GM19351 (cell line): Measurements from ENCODE around the gene PRKAG2.
A peak's percentile ranks its signal among the peaks of the same experiment; 100 is the strongest.

Source experiments
- ATAC-seq: cut with Tn5 transposase; IDR thresholded peaks from one replicate; pipeline ENCODE4 v1.9.1; 2021; ENCODE audit warnings: mild to moderate bottlenecking, moderate library complexity; ENCODE audit not compliant: unreplicated experiment

PRKAG2 gene

DNA sequence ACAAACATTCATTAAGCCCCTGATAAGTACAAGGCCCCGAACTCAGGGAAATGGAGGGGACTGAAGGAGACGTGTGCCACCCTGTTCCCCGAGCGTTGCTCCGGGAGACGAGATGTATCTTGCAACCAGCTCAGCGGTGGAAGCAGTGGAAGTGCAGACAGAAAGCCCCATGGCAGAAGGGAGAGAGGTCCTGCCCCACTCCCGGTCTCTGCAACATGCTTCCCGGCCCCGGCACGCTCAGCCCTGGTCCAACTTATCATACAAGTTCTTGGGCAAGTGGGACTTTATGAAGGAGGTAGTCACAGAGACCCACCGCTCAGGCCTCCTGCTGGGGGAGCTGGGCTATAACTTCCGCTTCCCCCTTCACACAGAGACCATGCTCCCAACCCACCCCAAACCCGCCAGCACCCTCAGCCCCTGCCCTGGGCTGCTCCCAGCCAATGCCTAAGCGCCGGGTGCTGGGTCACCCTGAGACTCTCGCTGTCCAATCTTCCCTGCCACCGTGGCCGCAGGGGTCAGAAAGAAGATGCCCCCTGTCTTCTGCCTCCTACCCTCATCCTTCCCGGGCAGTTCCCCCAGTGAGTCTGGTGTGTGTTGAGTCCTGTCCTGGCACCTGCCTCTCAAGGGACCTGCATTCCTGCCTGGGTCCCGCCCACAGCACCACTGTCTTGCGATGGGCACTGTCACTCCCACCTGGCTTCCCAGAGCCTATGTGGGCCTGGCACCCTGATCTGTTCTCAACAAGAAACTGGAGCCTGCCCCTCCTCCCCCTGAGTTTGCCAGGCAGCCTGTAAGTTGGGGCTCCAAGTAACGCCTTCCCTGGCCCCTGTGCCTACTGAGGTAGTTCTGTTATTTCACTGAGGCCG, 157.7 kb downstream of the PRKAG2 start:
- no peak for ATAC-seq

DNA sequence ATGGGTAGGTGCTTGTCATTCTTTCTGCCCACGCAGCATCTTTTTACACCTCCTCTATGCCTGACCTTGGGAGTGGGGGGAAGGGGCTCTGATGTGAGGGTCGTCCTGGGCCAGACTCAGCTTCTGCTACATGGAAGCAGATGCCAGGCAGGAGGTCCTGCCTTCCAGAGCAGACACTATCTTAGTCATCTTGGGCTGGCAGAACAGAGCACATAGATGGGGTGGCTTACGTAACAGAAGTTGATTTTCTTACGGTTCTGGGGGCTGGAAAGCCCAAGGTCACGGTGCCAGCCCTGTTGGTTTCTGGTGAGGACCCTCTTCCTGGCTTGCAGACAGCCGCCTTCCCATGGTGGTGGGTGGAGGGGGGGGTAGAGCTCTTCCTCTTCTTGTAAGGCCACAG, 159.0 kb downstream of the PRKAG2 start:
- ATAC-seq = no peak

DNA sequence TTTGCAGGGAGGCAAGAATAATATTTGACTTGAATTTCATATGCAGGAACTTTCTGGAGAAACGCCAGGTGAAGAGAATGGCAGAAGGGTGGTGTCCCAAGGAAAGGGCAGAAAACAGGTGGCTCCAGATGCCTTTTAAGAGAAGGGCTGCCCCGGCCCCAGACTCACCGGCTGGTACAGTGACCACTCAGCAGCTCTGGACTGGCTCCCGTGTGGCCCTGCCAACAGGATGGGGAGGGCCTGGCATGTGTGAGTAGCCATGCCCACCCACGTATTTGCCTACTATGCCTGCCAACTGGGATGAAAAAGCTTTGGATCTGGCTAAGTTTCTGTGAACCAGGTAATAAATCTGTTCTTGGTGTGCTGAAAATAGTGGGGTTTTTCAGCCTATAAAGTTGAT, 159.5 kb downstream of the PRKAG2 start:
- no peak for ATAC-seq

DNA sequence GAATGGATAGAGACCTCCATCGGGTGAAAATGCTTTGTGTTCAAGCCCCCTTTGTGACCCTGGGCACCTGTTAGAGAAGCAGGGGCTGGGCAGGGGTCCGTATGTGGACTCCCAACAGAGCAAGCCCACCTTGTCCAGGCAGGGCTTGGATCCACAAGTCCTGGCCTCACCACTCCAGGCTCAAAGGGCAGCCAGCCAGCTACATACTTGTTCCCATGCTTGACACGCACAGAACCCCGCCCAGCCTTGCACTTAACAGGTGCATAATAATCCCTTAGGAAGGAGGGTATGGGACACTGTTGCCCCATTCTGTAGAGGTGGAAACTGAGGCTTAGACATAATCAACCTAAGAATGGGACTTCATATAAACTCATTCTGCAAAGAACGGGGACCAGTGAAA, 160.6 kb downstream of the PRKAG2 start:
- no peak for ATAC-seq

DNA sequence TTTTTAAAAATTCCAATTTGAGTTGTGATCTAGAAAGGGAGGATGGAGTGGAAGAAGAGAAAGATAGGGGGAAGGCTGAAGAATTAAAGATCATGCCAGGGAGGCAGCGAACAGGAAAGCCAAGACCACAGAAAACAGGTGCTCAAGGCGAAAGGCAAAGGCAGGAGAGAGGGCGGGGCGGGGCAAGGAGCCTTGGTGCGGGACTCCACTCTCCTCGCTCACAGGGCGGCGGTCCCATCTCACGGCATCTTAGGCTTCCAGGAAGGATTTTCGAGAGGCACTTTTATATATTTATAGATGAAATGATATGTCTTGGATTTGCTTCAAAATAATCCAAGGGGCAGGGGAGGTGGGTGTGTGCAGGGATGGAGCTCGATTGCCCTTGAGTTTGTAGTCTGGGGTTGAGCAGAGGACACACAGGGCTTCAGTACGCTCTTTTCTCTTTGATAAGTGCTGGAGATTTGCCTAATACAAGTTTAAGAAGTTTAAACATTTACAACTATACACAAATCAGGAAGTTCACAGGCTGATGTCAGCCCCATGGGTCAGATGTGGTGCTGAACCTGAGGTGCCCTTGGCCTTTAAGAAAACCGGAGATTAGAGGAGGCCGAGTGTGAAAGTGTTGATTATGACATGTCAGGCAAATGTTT, 161.1 kb downstream of the PRKAG2 start:
- no peak for ATAC-seq

DNA sequence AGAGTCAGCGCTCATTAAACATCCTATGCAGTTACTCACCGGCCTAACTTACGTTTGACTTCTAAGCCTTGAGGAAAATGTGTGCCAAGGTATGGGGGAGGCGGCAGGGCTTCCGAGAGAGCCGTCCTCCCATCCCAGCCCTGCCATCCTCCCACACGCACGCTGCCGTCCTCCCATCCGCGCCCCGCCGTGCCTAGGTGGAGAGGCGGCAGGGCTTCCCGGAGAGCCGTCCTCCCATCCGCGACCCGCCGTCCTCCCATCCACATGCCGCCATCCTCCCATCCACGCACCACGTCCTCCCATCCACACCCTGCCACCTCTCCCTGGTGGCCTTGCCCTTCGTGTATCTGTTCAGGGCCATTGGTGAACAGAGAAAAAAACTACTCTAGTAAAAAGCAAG, 162.7 kb downstream of the PRKAG2 start:
- no peak for ATAC-seq

DNA sequence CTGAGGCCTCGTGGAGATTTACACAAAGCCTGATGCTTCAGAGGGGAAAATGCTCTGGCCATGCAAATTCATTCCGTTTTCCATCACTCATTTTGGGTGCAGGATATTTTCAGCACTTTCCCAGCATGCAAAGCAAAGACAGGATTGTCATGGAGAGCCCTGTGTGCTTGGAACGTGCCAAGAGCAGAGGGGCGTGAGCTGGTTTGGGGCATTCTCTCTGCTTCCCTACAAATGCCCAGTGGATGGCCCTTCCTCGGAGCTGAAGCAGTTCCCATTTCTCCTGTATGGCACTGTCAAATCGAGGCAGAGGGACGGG, 164.1 kb downstream of the PRKAG2 start:
- no peak for ATAC-seq

DNA sequence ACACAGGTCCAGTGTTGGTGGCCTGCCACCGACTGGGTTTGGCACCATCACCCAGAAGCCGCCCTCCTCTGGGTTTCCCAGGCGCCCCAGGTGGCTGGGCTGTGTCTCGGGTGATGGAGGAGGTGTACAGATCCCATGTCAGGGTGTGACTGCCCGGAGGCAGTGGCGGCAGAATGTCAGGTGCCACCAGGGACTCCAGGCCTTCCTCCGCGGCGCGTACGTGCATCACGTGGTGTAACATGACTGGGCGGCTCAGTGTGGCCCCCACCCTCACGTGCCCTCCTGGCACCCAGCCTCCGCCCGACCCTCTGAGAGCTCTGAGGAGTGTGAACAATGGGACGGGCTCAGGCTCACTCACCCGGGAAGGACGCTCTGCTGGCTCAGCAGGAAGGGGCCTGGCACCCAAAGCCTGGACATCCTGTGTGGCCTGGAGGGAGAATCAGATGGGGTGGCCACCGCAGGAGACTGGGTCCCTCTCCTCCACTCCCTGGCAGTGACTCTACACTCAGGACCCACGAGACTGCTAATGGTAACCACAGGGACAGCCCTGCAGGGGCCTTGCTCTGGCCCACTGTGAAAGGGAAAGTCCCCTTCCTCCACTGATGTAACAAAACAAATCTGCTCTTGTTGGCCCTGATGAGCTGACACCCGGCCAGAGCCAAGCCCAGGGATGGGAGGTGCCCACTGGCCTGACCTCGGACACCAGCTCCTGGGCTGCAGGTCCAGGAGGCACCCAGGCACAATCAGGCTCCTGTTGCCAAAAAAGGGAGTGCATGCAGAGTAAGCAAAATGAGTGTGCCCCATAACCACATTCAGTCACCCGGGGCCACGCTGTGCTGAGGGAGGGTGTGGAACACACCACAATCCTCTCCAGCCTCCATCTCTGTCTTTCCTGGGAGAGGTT, 164.8 kb downstream of the PRKAG2 start:
- peak; percentile 76 for ATAC-seq

DNA sequence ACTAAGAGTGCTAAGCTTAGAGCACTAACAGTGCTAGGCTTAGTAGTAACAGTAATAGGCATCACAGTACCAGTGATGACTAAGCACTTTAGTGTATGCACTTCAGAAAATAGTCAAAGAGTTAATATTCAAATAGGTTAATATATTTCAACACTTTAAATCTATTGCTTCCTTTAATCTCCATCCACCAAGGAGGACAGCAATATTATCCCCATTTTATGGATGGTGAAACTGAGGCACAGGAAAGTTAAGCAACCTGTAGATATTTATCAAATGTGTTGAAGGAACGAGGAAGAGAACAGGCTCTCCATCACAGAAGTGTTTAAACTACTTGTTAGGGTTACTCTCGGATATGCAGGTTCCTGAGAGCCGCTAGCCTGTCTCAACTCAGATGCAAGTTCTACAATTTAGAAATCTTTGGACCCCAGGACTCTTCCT, 165.5 kb downstream of the PRKAG2 start:
- no peak for ATAC-seq

DNA sequence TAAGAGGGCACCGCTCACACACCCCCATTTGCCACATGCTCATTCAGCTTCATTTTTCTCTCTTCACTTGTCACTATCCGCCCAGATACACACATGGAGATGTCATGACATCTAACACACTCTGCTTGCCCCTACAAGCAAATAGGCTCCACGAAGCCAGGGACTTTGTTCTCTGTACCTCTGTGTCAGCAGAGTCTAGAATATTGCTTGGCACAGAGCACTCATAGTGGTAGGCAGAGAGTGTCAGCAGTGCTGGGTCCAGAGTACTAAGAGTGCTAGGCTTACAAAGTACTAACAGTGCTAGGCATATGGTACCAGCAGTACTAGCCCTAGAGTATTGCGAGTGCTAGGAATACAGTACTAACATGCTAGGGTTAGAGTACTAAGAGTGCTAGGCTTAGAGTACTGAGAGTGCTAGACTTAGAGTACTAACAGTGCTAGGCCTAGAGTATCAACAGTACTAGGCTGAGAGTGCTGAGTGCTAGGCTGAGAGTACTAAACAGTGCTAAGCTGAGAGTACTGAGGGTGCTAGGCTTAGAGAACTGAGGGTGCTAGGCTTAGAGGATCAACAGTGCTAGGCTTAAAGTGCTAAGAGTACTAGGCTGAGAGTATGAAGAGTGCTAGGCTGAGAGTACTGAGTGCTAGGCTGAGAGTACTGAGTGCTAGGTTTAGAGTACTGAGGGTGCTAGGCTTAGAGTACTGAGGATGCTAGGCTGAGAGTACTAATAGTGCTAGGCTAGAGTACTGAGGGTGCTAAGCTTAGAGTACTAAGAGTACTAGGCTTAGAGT, 166.1 kb downstream of the PRKAG2 start:
- no peak for ATAC-seq

DNA sequence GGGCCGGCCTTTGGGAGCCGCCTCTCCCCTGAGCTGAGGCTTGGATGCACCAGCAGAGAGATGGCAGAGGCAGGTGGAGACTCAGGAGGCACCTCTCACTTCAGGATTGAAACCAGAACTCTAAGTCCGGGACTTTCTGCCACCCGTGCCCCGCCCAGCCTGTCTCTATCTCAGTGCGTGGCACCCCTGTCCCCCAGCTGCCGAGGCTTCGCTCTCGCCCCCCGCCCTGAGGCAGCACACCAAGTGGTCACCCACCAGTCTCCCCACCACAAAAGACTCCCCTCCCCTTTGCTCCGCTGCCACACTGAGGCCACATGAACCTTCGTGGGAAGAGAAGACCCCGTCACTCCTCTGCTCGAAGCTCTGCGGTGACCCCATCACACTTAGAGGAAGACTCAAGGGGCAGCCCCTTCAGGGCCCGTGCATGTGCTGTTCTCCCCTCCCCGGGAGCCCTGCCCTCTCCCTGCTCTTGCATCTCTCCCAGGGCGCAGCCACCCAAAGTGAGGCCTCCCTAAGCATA, 166.7 kb downstream of the PRKAG2 start:
- ATAC-seq = no peak

DNA sequence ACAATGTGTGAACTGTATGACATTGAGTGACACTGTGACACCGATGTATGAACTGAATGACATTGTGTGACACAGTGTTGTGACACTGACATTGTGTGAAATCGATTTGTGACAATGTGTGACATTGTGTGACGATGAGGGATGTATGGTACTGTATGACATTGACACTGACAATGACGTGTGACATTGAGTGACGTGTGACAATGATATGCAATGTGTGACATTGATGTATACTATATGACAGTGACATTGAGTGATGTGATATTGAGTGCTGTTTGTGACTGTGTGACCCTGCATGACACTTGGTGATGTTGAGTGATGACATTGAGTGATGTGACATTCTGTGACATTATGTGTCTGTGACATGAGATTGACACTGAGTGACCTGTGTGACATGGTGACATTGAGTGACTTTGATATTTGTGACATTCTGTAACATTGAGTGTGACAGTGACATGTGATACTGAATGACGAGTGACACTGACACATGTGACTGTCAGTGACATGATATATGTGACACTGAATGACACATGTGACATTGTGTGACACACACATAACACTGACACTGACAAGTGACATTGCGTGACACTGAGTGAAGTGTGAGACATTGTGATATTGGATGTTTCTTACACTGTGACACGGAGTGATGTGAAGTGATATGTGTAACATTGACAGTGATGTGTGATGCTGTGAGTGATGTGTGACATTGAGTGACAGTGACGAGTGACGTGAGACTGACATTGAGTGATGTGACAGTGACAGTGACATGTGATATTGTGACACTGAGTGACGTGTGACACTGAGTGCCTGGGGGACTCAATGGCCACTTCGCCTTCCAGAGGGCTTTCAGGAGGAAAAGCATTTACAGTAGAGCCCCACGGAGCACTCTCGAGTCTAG, 167.5 kb downstream of the PRKAG2 start:
- ATAC-seq = no peak

DNA sequence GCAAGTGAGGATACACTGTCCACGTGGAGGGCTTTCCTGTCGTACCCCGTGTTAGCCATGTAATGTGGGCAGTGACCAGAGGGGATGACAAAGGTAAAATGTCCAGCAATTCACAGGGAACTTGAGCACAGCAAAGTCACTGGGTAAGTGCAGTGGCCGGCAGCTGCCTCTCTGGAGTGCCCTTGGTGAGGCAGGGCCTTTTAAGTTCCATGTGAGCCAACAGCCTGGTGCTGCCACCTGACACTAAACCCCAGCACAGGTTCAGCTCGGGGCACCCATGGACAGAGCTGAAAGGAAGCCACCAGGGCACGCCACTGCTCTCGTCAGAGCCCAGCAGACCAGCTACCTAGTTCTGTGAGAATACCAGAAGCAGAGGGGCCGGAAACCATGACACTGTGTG, 168.3 kb downstream of the PRKAG2 start:
- ATAC-seq = no peak

DNA sequence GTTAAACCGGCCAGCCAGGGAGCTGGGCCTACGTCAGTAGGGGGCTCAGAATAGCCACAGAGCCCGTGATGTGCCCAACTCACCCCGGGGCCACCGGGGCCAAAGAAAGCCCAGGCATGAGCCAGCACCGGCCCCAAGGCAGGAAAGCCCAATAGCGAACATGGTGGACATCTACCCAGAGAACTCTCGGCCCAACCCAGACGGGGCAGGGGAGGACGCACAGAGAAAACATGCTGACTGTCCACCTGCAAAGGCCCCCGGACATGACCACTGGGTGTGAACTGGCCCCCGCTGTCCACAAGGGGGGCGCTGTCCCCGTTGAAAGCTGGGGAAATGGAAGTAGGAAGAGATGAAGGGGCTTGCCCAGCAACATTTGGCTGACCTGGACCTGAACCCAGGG, 169.2 kb downstream of the PRKAG2 start:
- no peak for ATAC-seq

DNA sequence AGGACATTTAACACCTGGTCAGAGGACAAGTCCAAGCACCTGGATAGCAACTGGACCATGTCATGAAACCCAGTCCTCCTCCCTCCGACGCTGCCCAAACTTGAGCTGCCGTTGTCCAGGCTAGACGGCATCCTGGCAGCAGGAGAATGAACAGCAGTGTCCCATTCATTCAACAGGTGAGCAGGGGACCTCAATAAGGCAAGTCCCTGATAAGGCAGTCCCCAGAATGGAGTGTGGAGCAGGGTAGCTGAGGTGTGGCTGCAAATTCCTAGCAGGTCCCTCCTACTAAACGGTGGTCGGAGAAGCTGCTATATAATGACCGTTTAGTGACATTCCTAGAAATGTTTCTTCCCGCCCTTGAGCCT, 169.8 kb downstream of the PRKAG2 start:
- ATAC-seq = no peak

DNA sequence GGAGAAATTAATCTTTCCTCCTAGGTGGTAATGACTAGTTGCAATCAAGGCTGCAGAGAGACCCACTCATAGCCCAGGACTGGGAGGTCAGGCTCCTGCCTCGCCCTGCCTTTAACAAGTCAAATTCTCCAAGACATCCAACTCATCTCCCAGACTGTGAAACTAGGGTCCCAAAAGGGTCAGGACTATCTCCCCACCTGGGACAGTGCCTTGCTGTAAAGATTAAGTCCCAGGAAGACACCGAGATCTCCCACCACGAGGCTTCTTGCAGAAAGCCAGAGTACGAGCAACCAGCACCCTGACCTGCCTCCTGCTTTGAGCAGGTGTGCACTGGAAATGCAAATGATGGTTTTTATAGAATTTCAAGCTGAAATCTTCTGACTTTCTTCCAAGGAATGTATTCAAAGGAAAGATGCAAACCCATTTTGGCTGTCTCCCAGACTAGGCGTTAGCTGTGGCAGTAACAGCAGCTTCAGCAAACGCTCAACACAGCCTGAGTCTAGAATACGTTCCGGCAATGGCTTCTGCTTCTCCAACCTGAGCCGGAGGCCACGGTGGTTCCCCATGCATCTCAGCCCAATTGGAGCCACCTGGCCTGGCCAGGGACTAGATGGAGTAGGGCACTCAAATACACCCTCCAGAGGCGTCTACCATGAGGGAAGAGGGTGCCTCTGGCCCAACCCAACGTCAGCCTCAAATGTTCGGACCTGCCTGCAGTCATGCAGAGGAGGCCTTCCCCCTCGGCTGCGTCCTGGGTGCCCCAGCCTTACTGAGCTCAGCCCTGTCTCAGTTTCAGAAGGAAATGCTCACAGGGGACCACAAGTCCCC, 170.4 kb downstream of the PRKAG2 start:
- no peak for ATAC-seq

DNA sequence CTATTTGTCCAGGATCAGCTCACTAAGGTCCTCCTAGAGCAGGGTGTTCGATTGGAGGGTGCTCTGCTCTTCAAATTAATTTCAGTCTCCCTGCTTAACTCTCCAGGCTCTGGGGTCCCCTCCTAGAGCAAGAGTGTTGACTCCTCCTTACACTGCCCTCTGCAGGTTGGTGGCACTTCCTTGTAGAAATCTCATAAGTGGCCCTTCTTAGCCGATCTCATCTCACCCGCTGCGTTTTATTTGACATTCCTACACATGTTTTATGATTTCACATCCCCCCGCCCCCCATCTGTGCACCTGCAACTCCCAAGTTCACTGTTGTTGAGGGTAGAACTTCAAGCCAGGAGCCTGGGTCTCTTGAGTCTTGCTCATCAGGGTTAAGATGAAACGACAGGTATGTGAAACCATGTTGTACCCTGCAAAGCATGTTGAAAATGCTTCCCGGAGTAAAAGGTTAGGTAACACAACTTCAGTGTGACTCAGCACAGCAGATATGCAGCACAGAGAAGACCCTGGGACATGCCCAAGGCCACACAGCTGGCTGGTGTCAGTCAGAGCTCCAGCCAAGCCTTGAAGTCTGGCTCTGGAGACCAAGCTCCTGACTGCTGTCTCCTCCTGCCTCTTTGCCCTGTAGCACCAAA, 171.2 kb downstream of the PRKAG2 start:
- ATAC-seq = no peak

DNA sequence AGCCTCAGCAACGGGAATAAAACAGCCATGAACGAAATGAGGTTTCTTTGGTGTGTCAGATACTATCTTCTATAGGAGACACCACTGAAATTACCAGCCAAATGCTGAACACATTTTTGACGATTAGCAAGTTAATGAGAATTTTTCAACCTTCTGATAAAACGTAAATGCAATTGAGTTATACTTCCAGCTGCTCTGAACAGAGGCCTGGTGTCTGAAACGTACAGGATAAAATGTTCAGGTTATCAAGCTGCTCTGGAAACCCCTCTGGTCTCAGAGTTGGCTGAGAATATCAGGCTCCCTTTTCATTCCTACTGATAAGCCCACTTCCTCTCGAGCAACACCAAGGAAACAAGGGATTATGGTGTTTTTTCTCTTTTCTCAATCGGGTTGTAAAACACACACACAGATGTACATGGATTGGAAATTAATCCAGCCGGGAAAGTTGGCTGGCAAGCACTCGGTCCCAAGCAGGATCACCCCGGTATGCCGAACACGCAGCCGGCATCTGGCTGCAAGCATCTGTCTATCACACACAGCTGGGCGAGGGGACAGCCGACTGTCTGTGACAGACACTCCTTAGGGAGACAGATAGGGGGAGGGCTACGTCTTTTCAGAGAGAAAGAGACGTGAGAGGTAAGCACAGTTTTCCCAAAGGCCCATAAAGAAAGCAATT, 171.8 kb downstream of the PRKAG2 start:
- ATAC-seq = no peak
